VCaP (cell line): ENCODE results near the gene OOSP4A.

Source experiments
- H3K27ac ChIP-seq: fragments of 450-650 bp; 2 replicates; pipeline ENCODE4 v1.5.1; 2017
- CTCF ChIP-seq: fragments of 450-650 bp; conservative IDR thresholded peaks from 2 replicates; pipeline ENCODE4 v1.5.1; 2017; ENCODE audit warnings: mild to moderate bottlenecking, moderate library complexity

The OOSP4A gene

GRCh38 chr11:59960502-59961381 lies 3.1 kb upstream of the OOSP4A start:
- no peak for TF ChIP-seq CTCF
- peak overlapping the region; percentile 18; the same call in 1 of the 2 replicates for H3K27ac ChIP-seq

- TF ChIP-seq CTCF = no peak
- H3K27ac ChIP-seq = no peak overlapping the region
Observed at GRCh38 chr11:59962107-59962482, 1.7 kb upstream of the OOSP4A start.

- H3K27ac ChIP-seq = no peak overlapping the region
- no peak for TF ChIP-seq CTCF
Observed at GRCh38 chr11:59965424-59965823, 1.6 kb downstream of the OOSP4A start.

GRCh38 chr11:59966201-59966600 lies 2.4 kb downstream of the OOSP4A start:
- no peak overlapping the region for H3K27ac ChIP-seq
- TF ChIP-seq CTCF = no peak

GRCh38 chr11:59967677-59968394 lies 4.0 kb downstream of the OOSP4A start:
- no peak for TF ChIP-seq CTCF

GRCh38 chr11:59968395-59968783 lies 4.6 kb downstream of the OOSP4A start:
- no peak overlapping the region for H3K27ac ChIP-seq
- no peak for TF ChIP-seq CTCF

More at GRCh38 chr11:59967677-59968394, 4.0 kb downstream of the OOSP4A start:
- H3K27ac ChIP-seq = no peak overlapping the region

GRCh38 chr11:59973097-59973496 lies 9.3 kb downstream of the OOSP4A start:
- TF ChIP-seq CTCF = no peak
- H3K27ac ChIP-seq = no peak overlapping the region
